ENCODE data around the gene TMTC2. TPM values are rescaled to one million over a fixed set of nuclear protein-coding genes. Genes with fewer than 3 reads are reported as not detected.

TMTC2 gene
- total RNA-seq, 4 donors from 2014 or later: 10.5 to 15.9 (median 11.5) TPM

GRCh38 chr12:82663893-82664292, 22.8 kb upstream of the TMTC2 start:
- TF ChIP-seq, protein P1, sequence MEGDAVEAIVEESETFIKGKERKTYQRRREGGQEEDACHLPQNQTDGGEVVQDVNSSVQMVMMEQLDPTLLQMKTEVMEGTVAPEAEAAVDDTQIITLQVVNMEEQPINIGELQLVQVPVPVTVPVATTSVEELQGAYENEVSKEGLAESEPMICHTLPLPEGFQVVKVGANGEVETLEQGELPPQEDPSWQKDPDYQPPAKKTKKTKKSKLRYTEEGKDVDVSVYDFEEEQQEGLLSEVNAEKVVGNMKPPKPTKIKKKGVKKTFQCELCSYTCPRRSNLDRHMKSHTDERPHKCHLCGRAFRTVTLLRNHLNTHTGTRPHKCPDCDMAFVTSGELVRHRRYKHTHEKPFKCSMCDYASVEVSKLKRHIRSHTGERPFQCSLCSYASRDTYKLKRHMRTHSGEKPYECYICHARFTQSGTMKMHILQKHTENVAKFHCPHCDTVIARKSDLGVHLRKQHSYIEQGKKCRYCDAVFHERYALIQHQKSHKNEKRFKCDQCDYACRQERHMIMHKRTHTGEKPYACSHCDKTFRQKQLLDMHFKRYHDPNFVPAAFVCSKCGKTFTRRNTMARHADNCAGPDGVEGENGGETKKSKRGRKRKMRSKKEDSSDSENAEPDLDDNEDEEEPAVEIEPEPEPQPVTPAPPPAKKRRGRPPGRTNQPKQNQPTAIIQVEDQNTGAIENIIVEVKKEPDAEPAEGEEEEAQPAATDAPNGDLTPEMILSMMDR (IDR thresholded peaks at IDR 0.05): no peak
- no peak for DNase-seq (ENCODE audit: low spot score)
- ATAC-seq (ENCODE audit: low FRiP score): no peak

- DNase-seq (ENCODE audit: low spot score) (no peak), ATAC-seq (ENCODE audit: low FRiP score) (no peak)
- TF ChIP-seq, protein P1 (IDR thresholded peaks at IDR 0.05): no peak
These were observed 21.4 kb upstream of the TMTC2 start for GRCh38 chr12:82665142-82665923.

GRCh38 chr12:82666830-82667229, 19.9 kb upstream of the TMTC2 start:
- no peak for DNase-seq (ENCODE audit: low spot score)

DNA sequence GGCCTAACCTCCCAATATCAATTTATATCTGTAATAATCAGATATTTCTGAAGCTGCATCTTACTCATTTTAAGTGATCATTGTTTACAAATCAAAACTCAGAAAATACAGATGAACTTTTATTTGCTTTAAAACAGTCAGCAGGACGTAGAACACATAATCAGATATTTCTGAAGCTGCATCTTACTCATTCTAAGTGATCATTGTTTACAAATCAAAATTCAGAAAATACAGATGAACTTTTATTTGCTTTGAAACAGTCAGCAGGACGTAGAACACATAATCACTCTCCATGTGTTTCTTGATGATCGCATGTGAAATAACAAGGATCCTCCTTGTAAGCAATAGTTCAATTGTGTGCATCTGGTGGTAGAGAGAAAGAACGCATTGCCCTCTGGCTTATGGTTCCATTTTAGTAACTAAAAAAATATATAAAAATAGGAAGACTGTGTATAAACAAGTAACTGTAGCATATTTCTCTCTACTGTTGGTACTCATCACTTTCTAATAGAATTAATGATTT, 15.0 kb upstream of the TMTC2 start:
- TF ChIP-seq, protein P1 (IDR thresholded peaks at IDR 0.05): no peak
- no peak for ATAC-seq (ENCODE audit: low FRiP score)
- no peak for DNase-seq (ENCODE audit: low spot score)

More at GRCh38 chr12:82666830-82667229, 19.9 kb upstream of the TMTC2 start:
- ATAC-seq (ENCODE audit: low FRiP score): no peak
- TF ChIP-seq, protein P1 (IDR thresholded peaks at IDR 0.05): no peak

DNA sequence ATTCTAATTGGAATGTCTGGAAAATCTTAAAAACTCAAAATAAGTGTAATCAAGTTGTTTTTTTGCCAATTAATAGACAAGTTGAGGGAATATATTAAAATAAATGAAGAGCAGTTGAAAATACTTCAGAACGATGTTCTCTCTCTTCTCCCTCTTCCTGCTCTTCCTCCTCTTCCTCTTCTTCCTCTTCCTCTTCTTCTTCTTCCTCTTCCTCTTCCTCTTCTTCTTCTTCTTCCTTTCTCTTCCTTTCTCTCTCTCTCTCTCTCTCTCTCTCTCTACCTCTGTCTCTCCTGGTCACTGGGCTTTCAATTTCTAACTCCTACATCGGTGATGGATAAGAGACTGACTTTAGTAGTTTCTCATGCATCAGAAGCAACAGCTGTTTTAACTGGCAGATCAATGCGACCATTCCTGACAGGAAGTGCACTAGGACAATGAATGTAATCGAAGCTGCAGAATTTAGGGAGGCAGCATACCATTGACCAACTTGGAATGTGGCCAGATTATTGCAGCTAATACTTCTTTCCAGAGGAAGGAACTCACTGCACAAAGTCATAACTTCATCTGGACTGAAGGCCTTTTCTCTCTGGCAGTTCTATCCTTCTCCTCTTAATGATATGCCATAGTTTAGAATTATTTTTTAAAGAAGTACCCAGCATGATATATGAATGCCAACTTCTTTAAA, 13.8 kb upstream of the TMTC2 start:
- DNase-seq (ENCODE audit: low spot score): no peak
- TF ChIP-seq, protein P1 (IDR thresholded peaks at IDR 0.05): no peak
- ATAC-seq (ENCODE audit: low FRiP score): no peak

DNA sequence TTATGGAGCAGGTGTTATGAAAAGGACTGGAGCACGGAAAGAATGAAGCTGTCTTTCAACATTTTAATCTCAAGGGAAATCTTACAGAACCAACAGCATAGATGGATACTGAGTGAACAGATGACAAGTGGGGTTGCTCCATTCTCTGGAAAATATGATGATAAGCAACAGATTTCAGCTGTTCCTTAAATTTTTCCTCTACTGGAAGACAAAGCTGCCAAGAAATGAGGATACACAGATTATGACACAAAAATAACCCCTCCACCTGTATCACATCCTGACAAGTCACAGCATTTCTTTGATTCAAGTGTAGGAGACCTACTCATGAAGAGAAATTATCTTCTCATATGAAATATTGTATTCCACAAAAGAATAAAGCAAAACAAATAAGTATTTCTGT, 13.0 kb upstream of the TMTC2 start:
- ATAC-seq (ENCODE audit: low FRiP score) (no peak), DNase-seq (ENCODE audit: low spot score) (no peak)
- TF ChIP-seq, protein P1 (IDR thresholded peaks at IDR 0.05): no peak
